ENCODE data around the gene ASXL1. TPM values are rescaled to one million over a fixed set of nuclear protein-coding genes. Genes with fewer than 3 reads are reported as not detected.

The ASXL1 gene
- polyA plus RNA-seq, 3 donors = 1.8 to 47.1 (median 2.8) TPM

GRCh38 chr20:32460231-32460630, 102.1 kb downstream of the ASXL1 start:
- H3K9me3 ChIP-seq (replicated peaks in 1 of 2; ENCODE audit: control insufficient read depth in 1 of 2, insufficient read depth in 1 of 2, low read length in 2 of 2) = no peaks in the 10 kb centered on the region
- H3K36me3 ChIP-seq (replicated peaks in 1 of 2; ENCODE audit: control insufficient read depth in 1 of 2, insufficient read depth in 2 of 2, low read length in 2 of 2) = peaks cover 14 to 19% of the 10 kb centered on the region in 2 donors
- H2AFZ ChIP-seq (ENCODE audit: insufficient read depth, low read depth, low read length, poor library complexity, severe bottlenecking) = no peak overlapping the region
- H3K4me3 Mint-ChIP-seq = no peak overlapping the region
- peaks cover 20 to 22% of the 10 kb centered on the region in 2 donors for H3K36me3 Mint-ChIP-seq
- no peak for DNase-seq
- H3K27ac ChIP-seq (ENCODE audit: low read depth in 1 of 2, low read length in 2 of 2) = no peak overlapping the region
- no peak overlapping the region for H3K4me2 ChIP-seq (replicated peaks; ENCODE audit: extremely low read depth, low read length, poor library complexity, severe bottlenecking)
- no peak overlapping the region for H3K9ac ChIP-seq (ENCODE audit: insufficient read depth, low read length, poor library complexity, severe bottlenecking)
- peaks cover 17% of the 10 kb centered on the region for H3K4me1 Mint-ChIP-seq
- H3K27ac Mint-ChIP-seq = peak overlapping the region in 1 of 7 donors; percentile 75
- H3K27me3 Mint-ChIP-seq (ENCODE audit: low read depth in 3 of 3) = peaks cover 0 to 5% (median 0%) of the 10 kb centered on the region in 3 donors
- WGBS (ENCODE audit: insufficient coverage) = 95% methylated on average over 11 of the region's 15 CpGs
- no peaks in the 10 kb centered on the region for H3K9me3 Mint-ChIP-seq
- no peaks in the 10 kb centered on the region for H3K27me3 ChIP-seq (ENCODE audit: control insufficient read depth in 2 of 2, insufficient read depth in 2 of 2, low read length in 2 of 2)
- TF ChIP-seq CTCF (IDR thresholded peaks at IDR 0.05) = no peak
- peaks cover 5% of the 10 kb centered on the region for H3K79me2 ChIP-seq (ENCODE audit: insufficient read depth, low read length)
- intact Hi-C loops (cut with micrococcal nuclease) = no loop called here
- peaks cover 63% of the 10 kb centered on the region for H4K20me1 ChIP-seq (ENCODE audit: insufficient read depth, low read length)
- peaks cover 14 to 20% of the 10 kb centered on the region in 2 donors for H3K4me1 ChIP-seq (ENCODE audit: control insufficient read depth in 1 of 2, insufficient read depth in 2 of 2, low read length in 2 of 2)
- H3K4me3 ChIP-seq (replicated peaks in 1 of 3; ENCODE audit: low read depth in 2 of 3, low read length in 3 of 3) = no peak overlapping the region

- H4K20me1 ChIP-seq (ENCODE audit: insufficient read depth, low read length) = peaks cover 63% of the 10 kb centered on the region
- Mint-ChIP-seq H3K4me1 (peaks cover 22% of the 10 kb centered on the region), H3K27me3 (ENCODE audit: low read depth in 3 of 3) (peaks cover 0 to 5% (median 0%) of the 10 kb centered on the region in 3 donors), H3K4me3 (no peak overlapping the region), H3K9me3 (no peaks in the 10 kb centered on the region), H3K27ac (peak overlapping the region in 1 of 7 donors; percentile 63), H3K36me3 (peaks cover 16 to 22% of the 10 kb centered on the region in 2 donors)
- 95% methylated on average over 18 of the region's 24 CpGs for WGBS (ENCODE audit: insufficient coverage)
- H3K79me2 ChIP-seq (ENCODE audit: insufficient read depth, low read length) = peaks cover 5% of the 10 kb centered on the region
- peaks cover 17 to 24% of the 10 kb centered on the region in 2 donors for H3K4me1 ChIP-seq (ENCODE audit: control insufficient read depth in 1 of 2, insufficient read depth in 2 of 2, low read length in 2 of 2)
- DNase-seq = no peak
- H3K4me2 ChIP-seq (replicated peaks; ENCODE audit: extremely low read depth, low read length, poor library complexity, severe bottlenecking) = no peak overlapping the region
- H3K4me3 ChIP-seq (replicated peaks in 1 of 3; ENCODE audit: low read depth in 2 of 3, low read length in 3 of 3) = no peak overlapping the region
- H2AFZ ChIP-seq (ENCODE audit: insufficient read depth, low read depth, low read length, poor library complexity, severe bottlenecking) = no peak overlapping the region
- H3K9me3 ChIP-seq (replicated peaks in 1 of 2; ENCODE audit: control insufficient read depth in 1 of 2, insufficient read depth in 1 of 2, low read length in 2 of 2) = no peaks in the 10 kb centered on the region
- TF ChIP-seq CTCF (IDR thresholded peaks at IDR 0.05) = no peak
- no peak overlapping the region for H3K9ac ChIP-seq (ENCODE audit: insufficient read depth, low read length, poor library complexity, severe bottlenecking)
- H3K27ac ChIP-seq (ENCODE audit: low read depth in 1 of 2, low read length in 2 of 2) = no peak overlapping the region
- peaks cover 13 to 14% of the 10 kb centered on the region in 2 donors for H3K36me3 ChIP-seq (replicated peaks in 1 of 2; ENCODE audit: control insufficient read depth in 1 of 2, insufficient read depth in 2 of 2, low read length in 2 of 2)
- H3K27me3 ChIP-seq (ENCODE audit: control insufficient read depth in 2 of 2, insufficient read depth in 2 of 2, low read length in 2 of 2) = no peaks in the 10 kb centered on the region
- intact Hi-C loops (cut with micrococcal nuclease) = no loop called here
Measured at GRCh38 chr20:32460683-32461320, 102.7 kb downstream of the ASXL1 start.
